ENCODE measurements around the gene RHEB. TPM values are rescaled to one million over a fixed set of nuclear protein-coding genes. Genes with fewer than 3 reads are reported as not detected.

The RHEB gene
- total RNA-seq, 1 donor from 2014 or later: 94.2 TPM

DNA sequence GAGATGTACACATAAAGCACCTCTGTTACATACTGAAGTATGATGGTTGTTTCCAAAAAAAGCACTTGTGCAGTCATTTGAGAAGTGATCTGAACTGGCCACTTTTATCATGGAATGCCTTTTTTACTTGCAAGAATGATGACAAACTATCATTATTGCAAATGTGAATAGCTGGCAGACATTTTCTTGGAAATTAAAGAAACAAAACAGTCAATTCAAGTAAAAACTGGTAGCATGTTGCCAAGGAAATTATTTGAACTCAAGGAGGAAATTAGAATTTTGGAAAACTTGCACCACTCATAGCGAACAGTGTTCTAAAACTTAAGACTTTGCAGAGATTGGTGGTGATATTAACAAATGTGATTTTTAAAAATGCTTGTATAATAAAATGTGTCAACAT lies 6.6 kb downstream of the RHEB start:
- Mint-ChIP-seq H3K27ac (ENCODE audit: unreplicated experiment) (no peak overlapping the region), H3K36me3 (ENCODE audit: low read depth, unreplicated experiment) (peaks cover 8% of the 10 kb centered on the region), H3K4me1 (ENCODE audit: unreplicated experiment) (peaks cover 45% of the 10 kb centered on the region), H3K27me3 (ENCODE audit: unreplicated experiment) (peaks cover 9% of the 10 kb centered on the region), H3K9me3 (ENCODE audit: unreplicated experiment) (no peaks in the 10 kb centered on the region), H3K4me3 (ENCODE audit: unreplicated experiment) (no peak overlapping the region)
- TF ChIP-seq, protein P1, sequence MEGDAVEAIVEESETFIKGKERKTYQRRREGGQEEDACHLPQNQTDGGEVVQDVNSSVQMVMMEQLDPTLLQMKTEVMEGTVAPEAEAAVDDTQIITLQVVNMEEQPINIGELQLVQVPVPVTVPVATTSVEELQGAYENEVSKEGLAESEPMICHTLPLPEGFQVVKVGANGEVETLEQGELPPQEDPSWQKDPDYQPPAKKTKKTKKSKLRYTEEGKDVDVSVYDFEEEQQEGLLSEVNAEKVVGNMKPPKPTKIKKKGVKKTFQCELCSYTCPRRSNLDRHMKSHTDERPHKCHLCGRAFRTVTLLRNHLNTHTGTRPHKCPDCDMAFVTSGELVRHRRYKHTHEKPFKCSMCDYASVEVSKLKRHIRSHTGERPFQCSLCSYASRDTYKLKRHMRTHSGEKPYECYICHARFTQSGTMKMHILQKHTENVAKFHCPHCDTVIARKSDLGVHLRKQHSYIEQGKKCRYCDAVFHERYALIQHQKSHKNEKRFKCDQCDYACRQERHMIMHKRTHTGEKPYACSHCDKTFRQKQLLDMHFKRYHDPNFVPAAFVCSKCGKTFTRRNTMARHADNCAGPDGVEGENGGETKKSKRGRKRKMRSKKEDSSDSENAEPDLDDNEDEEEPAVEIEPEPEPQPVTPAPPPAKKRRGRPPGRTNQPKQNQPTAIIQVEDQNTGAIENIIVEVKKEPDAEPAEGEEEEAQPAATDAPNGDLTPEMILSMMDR (IDR thresholded peaks at IDR 0.05; ENCODE audit: unreplicated experiment): no peak
- no peak for DNase-seq (ENCODE audit: low spot score)

DNA sequence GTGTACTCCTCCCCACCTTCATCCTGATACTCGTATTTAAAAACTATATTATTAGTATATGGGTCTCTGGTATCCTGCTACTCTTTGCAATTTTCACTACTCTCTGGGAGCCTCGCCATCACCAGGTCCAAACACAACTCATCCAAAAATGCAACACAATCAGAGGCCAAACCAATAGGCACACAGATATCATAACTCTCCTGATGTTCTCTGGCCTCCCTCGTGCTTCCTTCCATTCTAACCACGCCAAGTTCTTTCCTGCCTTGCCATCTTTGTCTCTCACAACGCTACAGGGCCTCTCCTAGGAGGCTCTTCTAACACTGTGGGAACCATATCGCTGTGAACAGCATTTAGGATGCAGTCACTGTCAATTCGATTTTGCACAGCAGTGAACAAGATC lies 7.3 kb downstream of the RHEB start:
- Mint-ChIP-seq H3K4me1 (ENCODE audit: unreplicated experiment) (peaks cover 42% of the 10 kb centered on the region), H3K9me3 (ENCODE audit: unreplicated experiment) (no peaks in the 10 kb centered on the region), H3K36me3 (ENCODE audit: low read depth, unreplicated experiment) (peaks cover 8% of the 10 kb centered on the region), H3K27me3 (ENCODE audit: unreplicated experiment) (peaks cover 4% of the 10 kb centered on the region), H3K27ac (ENCODE audit: unreplicated experiment) (peak overlapping the region; percentile 33), H3K4me3 (ENCODE audit: unreplicated experiment) (no peak overlapping the region)
- TF ChIP-seq, protein P1 (IDR thresholded peaks at IDR 0.05; ENCODE audit: unreplicated experiment): no peak
- DNase-seq (ENCODE audit: low spot score): no peak

DNA sequence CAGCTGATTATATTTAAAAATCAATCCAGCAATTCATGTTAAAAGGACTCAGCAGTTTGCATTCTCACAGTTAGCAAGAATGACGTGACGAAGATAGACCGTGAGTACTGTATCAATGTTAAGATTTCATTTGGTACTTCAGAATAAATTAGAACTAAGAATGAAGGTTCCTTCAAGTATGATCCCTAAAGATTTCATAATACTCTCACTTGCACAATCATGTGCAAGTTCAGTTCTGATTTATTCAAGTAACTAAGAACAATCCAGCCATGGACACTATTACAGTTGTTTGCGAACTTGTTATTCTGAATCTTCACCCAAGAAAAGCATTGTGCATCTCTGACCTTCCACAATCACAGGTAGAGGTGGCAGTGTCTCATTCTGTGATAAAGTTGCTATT lies 7.7 kb downstream of the RHEB start:
- peaks cover 8% of the 10 kb centered on the region for H3K36me3 Mint-ChIP-seq (ENCODE audit: low read depth, unreplicated experiment)
- peaks cover 4% of the 10 kb centered on the region for H3K27me3 Mint-ChIP-seq (ENCODE audit: unreplicated experiment)
- TF ChIP-seq, protein P1 (IDR thresholded peaks at IDR 0.05; ENCODE audit: unreplicated experiment): no peak
- no peak for DNase-seq (ENCODE audit: low spot score)
- no peak overlapping the region for H3K27ac Mint-ChIP-seq (ENCODE audit: unreplicated experiment)
- H3K4me3 Mint-ChIP-seq (ENCODE audit: unreplicated experiment): no peak overlapping the region
- peaks cover 44% of the 10 kb centered on the region for H3K4me1 Mint-ChIP-seq (ENCODE audit: unreplicated experiment)
- H3K9me3 Mint-ChIP-seq (ENCODE audit: unreplicated experiment): no peaks in the 10 kb centered on the region

DNA sequence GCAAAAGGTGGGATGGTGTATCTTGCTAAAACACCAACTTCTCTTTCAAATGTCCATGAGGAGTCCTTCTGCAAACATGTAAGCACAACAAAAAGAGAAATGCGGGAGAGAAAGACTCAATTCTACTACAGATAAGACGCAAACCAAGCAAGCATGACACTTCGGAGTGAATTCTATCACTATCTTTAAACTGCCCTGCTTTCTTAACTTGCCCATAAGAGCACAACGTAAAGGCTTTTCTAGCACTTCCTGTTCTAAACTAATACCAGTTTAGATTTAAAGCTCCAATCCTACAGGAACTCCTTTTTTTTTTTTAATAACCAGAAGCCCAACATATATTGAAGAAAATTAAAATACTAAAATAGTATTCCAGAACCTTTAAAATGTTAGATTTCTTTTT lies 8.4 kb downstream of the RHEB start:
- TF ChIP-seq, protein P1 (IDR thresholded peaks at IDR 0.05; ENCODE audit: unreplicated experiment): no peak
- Mint-ChIP-seq H3K4me3 (ENCODE audit: unreplicated experiment) (no peak overlapping the region), H3K27ac (ENCODE audit: unreplicated experiment) (no peak overlapping the region), H3K36me3 (ENCODE audit: low read depth, unreplicated experiment) (peaks cover 8% of the 10 kb centered on the region), H3K9me3 (ENCODE audit: unreplicated experiment) (no peaks in the 10 kb centered on the region), H3K4me1 (ENCODE audit: unreplicated experiment) (peaks cover 44% of the 10 kb centered on the region), H3K27me3 (ENCODE audit: unreplicated experiment) (peaks cover 4% of the 10 kb centered on the region)
- no peak for DNase-seq (ENCODE audit: low spot score)

DNA sequence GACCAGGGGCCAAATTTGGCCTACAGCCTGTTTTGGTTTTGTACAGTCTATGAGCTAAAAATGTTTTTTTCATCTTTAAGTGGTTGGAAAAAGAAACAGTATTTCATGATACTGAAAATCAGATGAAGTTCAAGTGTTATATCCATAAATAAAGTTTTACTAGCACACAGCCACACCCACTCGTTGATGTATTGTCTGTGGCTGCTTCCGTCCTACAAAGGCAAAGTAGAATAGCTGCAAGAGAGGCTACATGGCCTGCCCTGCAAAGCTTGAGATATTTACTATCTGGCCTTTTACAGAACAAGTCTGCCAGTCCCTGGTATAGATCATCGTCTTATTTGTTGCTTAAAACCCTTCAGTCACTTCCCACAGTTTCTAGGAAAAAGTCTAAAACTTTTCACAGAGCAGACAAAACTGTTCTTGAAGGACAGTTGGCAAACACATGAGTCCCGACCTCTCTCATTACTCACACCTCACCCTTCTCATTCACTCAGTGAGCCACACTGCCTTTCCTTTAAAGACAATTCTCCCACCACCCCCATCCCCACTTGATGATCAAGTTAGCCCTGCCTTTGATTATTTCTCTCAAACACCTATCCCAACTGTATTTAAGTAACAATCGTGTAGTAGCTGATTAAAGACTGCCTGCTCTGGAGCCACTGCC lies 9.9 kb downstream of the RHEB start:
- peaks cover 8% of the 10 kb centered on the region for H3K36me3 Mint-ChIP-seq (ENCODE audit: low read depth, unreplicated experiment)
- TF ChIP-seq, protein P1 (IDR thresholded peaks at IDR 0.05; ENCODE audit: unreplicated experiment): no peak
- peaks cover 39% of the 10 kb centered on the region for H3K4me1 Mint-ChIP-seq (ENCODE audit: unreplicated experiment)
- no peak for DNase-seq (ENCODE audit: low spot score)
- no peaks in the 10 kb centered on the region for H3K9me3 Mint-ChIP-seq (ENCODE audit: unreplicated experiment)
- H3K27me3 Mint-ChIP-seq (ENCODE audit: unreplicated experiment): peaks cover 4% of the 10 kb centered on the region
- H3K4me3 Mint-ChIP-seq (ENCODE audit: unreplicated experiment): no peak overlapping the region
- H3K27ac Mint-ChIP-seq (ENCODE audit: unreplicated experiment): peak overlapping the region; percentile 65

Measured in endothelial cell (in vitro differentiated cells).